SU-DHL-6 (cell line): ENCODE results near the gene ACVR1.

Experiments
- H2AFZ ChIP-seq: fragments of 200-600 bp; sonication (generic); 2 replicates; pipeline ENCODE4 v1.6.1; 2014; ENCODE audit warnings: low read depth, mild to moderate bottlenecking, moderate library complexity, mixed read lengths, antibody characterized with exemption, low read length; ENCODE audit not compliant: severe bottlenecking
- H3F3A ChIP-seq: fragments of 200-600 bp; shearing (Covaris generic); 2 replicates; pipeline ENCODE4 v1.6.0; 2016; ENCODE audit warnings: antibody characterized with exemption, mild to moderate bottlenecking; ENCODE audit not compliant: insufficient read depth
- H3K27ac ChIP-seq: fragments of 200-600 bp; sonication (generic); 2 replicates; pipeline ENCODE4 v1.5.1; 2016; ENCODE audit warnings: low read depth, mild to moderate bottlenecking, low read length, moderate library complexity, mixed read lengths
- H3K27me3 ChIP-seq: fragments of 200-600 bp; sonication (generic), shearing (Covaris generic); 2 replicates; pipeline ENCODE4 v1.6.0; 2014; ENCODE audit warnings: mild to moderate bottlenecking, low read length
- H3K36me3 ChIP-seq: fragments of 200-600 bp; sonication (generic); 2 replicates; pipeline ENCODE4 v1.6.1; 2014; ENCODE audit warnings: mild to moderate bottlenecking, low read length, mixed read lengths
- H3K4me2 ChIP-seq: fragments of 300-600, 200-600 bp; shearing (Covaris generic), sonication (generic); 2 replicates; pipeline ENCODE4 v1.6.0; 2014; ENCODE audit warnings: low read length, low read depth, mild to moderate bottlenecking; ENCODE audit not compliant: poor library complexity, severe bottlenecking
- H3K4me3 ChIP-seq: fragments of 200-600 bp; sonication (generic); 2 replicates; pipeline ENCODE4 v1.5.1; 2014; ENCODE audit warnings: antibody characterized with exemption, low read length, mild to moderate bottlenecking, mixed read lengths; ENCODE audit not compliant: insufficient read depth, poor library complexity, severe bottlenecking
- H3K79me2 ChIP-seq: fragments of 200-600 bp; sonication (generic); 2 replicates; pipeline ENCODE4 v1.6.1; 2014; ENCODE audit warnings: mild to moderate bottlenecking, low read length, moderate library complexity; ENCODE audit not compliant: insufficient read depth
- H3K9ac ChIP-seq: fragments of 200-600 bp; sonication (generic); 2 replicates; pipeline ENCODE4 v1.7.0; 2014; ENCODE audit warnings: mild to moderate bottlenecking, low read length
- H3K9me2 ChIP-seq: fragments of 200-600 bp; sonication (generic); replicated peaks from 2 replicates; pipeline ENCODE4 v1.6.1; 2014; ENCODE audit warnings: low read length; ENCODE audit not compliant: insufficient read depth
- H3K9me3 ChIP-seq: fragments of 200-600 bp; sonication (generic); 2 replicates; pipeline ENCODE4 v1.6.1; 2014; ENCODE audit warnings: low read length, mixed read lengths; ENCODE audit not compliant: insufficient read depth
- H4K20me1 ChIP-seq: fragments of 200-600 bp; sonication (generic); 2 replicates; pipeline ENCODE4 v1.6.1; 2014; ENCODE audit warnings: low read depth, mild to moderate bottlenecking, antibody characterized with exemption, low read length, moderate library complexity, mixed read lengths
- EZH2phosphoT487 ChIP-seq: fragments of 200-600 bp; sonication (generic), shearing (Covaris generic); conservative IDR thresholded peaks from 2 replicates; pipeline ENCODE4 v1.6.1; 2018; ENCODE audit warnings: mild to moderate bottlenecking, antibody characterized with exemption, low read length, moderate library complexity, mixed read lengths
- TF ChIP-seq, protein P1 (sequence below): fragments of 200-600 bp; sonication (generic); IDR thresholded peaks from one replicate; pipeline ENCODE4 v1.5.1; 2017; ENCODE audit warnings: antibody characterized with exemption, mild to moderate bottlenecking, low read length, moderate library complexity; ENCODE audit not compliant: insufficient read depth, poor library complexity, severe bottlenecking

The ACVR1 gene

DNA sequence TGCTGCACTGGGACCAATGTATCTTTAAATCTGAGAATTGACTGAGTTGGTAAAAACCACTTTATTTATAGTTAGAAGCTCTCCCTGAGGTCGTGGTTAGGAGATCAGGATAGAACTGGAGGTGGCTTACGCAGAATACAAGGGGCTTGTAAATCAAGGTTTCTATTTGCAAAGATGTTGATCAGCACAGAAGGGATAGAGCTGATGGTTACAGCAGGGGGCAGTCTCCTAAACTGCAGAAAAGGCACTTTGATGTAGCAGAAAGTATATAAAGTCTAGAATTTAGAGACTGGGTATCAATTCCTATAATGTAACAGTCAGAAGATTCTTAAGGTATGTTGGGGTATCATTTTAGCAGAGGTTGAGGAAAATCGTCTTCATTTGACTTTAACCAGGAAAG lies 25.2 kb upstream of the ACVR1 start:
- Histone ChIP-seq H3K4me2 (no peak overlapping the region), H4K20me1 (no peaks in the 10 kb centered on the region), H3K36me3 (no peaks in the 10 kb centered on the region), H3F3A (no peaks in the 10 kb centered on the region), H3K9ac (no peak overlapping the region), H2AFZ (no peak overlapping the region), H3K79me2 (no peaks in the 10 kb centered on the region), H3K27ac (no peak overlapping the region), H3K27me3 (no peaks in the 10 kb centered on the region), H3K9me2 (no peaks in the 10 kb centered on the region), H3K4me3 (no peak overlapping the region), H3K9me3 (no peaks in the 10 kb centered on the region)
- TF ChIP-seq, protein P1, sequence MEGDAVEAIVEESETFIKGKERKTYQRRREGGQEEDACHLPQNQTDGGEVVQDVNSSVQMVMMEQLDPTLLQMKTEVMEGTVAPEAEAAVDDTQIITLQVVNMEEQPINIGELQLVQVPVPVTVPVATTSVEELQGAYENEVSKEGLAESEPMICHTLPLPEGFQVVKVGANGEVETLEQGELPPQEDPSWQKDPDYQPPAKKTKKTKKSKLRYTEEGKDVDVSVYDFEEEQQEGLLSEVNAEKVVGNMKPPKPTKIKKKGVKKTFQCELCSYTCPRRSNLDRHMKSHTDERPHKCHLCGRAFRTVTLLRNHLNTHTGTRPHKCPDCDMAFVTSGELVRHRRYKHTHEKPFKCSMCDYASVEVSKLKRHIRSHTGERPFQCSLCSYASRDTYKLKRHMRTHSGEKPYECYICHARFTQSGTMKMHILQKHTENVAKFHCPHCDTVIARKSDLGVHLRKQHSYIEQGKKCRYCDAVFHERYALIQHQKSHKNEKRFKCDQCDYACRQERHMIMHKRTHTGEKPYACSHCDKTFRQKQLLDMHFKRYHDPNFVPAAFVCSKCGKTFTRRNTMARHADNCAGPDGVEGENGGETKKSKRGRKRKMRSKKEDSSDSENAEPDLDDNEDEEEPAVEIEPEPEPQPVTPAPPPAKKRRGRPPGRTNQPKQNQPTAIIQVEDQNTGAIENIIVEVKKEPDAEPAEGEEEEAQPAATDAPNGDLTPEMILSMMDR, result no peak
- no peak for TF ChIP-seq EZH2phosphoT487

DNA sequence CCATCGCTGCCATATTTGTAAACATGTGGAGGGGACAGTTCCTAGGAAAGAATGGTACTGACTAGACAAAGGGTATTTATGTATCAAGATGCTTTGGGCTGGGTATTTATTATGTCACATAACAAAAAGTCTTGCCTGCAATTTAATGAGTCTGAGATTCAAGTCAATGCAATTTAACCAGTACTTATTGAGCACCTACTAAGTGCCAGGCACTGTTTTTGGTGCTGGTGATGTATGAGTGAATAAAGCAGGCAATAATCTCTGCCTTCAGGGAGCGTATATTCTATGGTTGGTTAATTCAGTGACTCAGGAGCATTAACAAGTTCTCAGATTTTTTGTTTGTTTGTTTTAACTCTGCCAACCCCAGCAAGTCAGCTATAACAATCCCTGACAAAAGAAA lies 24.6 kb upstream of the ACVR1 start:
- no peak overlapping the region for H2AFZ ChIP-seq
- H3K9ac ChIP-seq, result no peak overlapping the region
- H3K4me2 ChIP-seq, result no peak overlapping the region
- no peaks in the 10 kb centered on the region for H3F3A ChIP-seq
- no peaks in the 10 kb centered on the region for H3K36me3 ChIP-seq
- no peak overlapping the region for H3K4me3 ChIP-seq
- H3K79me2 ChIP-seq, result no peaks in the 10 kb centered on the region
- H3K9me2 ChIP-seq, result no peaks in the 10 kb centered on the region
- no peaks in the 10 kb centered on the region for H4K20me1 ChIP-seq
- H3K9me3 ChIP-seq, result no peaks in the 10 kb centered on the region
- no peak overlapping the region for H3K27ac ChIP-seq
- H3K27me3 ChIP-seq, result no peaks in the 10 kb centered on the region
- TF ChIP-seq, protein P1, result no peak
- no peak for TF ChIP-seq EZH2phosphoT487

DNA sequence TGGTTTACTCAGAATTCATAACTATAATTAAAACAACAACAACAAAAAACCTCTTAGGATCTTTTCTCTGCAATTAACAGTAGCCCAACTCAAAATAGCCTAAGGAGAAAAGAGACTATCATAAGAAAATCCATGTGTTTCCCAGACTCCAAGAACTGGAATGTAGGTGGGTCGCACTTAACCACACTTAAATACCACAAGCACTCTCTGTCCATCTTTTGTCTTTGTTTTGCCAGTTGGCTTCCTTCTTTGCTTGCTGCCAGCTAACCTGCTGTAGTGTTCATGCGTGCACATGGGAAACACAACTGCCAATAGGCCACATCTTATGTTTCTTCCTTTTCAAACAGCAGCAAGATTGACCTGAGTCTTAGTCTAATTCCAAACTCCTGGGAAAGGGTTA lies 24.1 kb upstream of the ACVR1 start:
- H4K20me1 ChIP-seq, result no peaks in the 10 kb centered on the region
- H3K27me3 ChIP-seq, result no peaks in the 10 kb centered on the region
- H3K36me3 ChIP-seq, result no peaks in the 10 kb centered on the region
- H3K4me2 ChIP-seq, result no peak overlapping the region
- TF ChIP-seq EZH2phosphoT487, result no peak
- TF ChIP-seq, protein P1, result no peak
- no peak overlapping the region for H3K27ac ChIP-seq
- no peaks in the 10 kb centered on the region for H3F3A ChIP-seq
- no peak overlapping the region for H3K4me3 ChIP-seq
- H3K9me3 ChIP-seq, result no peaks in the 10 kb centered on the region
- H2AFZ ChIP-seq, result no peak overlapping the region
- H3K79me2 ChIP-seq, result no peaks in the 10 kb centered on the region
- no peaks in the 10 kb centered on the region for H3K9me2 ChIP-seq
- no peak overlapping the region for H3K9ac ChIP-seq
